ENCODE results near the gene ERC2.

Gene ERC2

GRCh38 chr3:55720614-55721013 lies 747.7 kb downstream of the ERC2 start:
- no peak for DNase-seq (ENCODE audit: extremely low read depth, low read depth)
- H3K4me3 ChIP-seq (replicated peaks; ENCODE audit: low read depth, low read length): no peak overlapping the region
- peak; percentile 27 for TF ChIP-seq CTCF (IDR thresholded peaks at IDR 0.05; ENCODE audit: low read depth, low read length, missing control alignments)

GRCh38 chr3:55719508-55719907 lies 748.8 kb downstream of the ERC2 start:
- DNase-seq (ENCODE audit: extremely low read depth, low read depth): no peak
- no peak for TF ChIP-seq CTCF (IDR thresholded peaks at IDR 0.05; ENCODE audit: low read depth, low read length, missing control alignments)
- no peak overlapping the region for H3K4me3 ChIP-seq (replicated peaks; ENCODE audit: low read depth, low read length)

- no peak for TF ChIP-seq CTCF (IDR thresholded peaks at IDR 0.05; ENCODE audit: low read depth, low read length, missing control alignments)
- DNase-seq (ENCODE audit: extremely low read depth, low read depth): no peak
- no peak overlapping the region for H3K4me3 ChIP-seq (replicated peaks; ENCODE audit: low read depth, low read length)
Measured at GRCh38 chr3:55719006-55719405, 749.3 kb downstream of the ERC2 start.

- TF ChIP-seq CTCF (IDR thresholded peaks at IDR 0.05; ENCODE audit: low read depth, low read length, missing control alignments): no peak
- no peak overlapping the region for H3K4me3 ChIP-seq (replicated peaks; ENCODE audit: low read depth, low read length)
- no peak for DNase-seq (ENCODE audit: extremely low read depth, low read depth)
Measured at GRCh38 chr3:55718521-55718921, 749.7 kb downstream of the ERC2 start.

GRCh38 chr3:55718074-55718473 lies 750.2 kb downstream of the ERC2 start:
- no peak for DNase-seq (ENCODE audit: extremely low read depth, low read depth)
- no peak for TF ChIP-seq CTCF (IDR thresholded peaks at IDR 0.05; ENCODE audit: low read depth, low read length, missing control alignments)
- H3K4me3 ChIP-seq (replicated peaks; ENCODE audit: low read depth, low read length): no peak overlapping the region

GRCh38 chr3:55717481-55717880 lies 750.8 kb downstream of the ERC2 start:
- no peak for DNase-seq (ENCODE audit: extremely low read depth, low read depth)
- H3K4me3 ChIP-seq (replicated peaks; ENCODE audit: low read depth, low read length): no peak overlapping the region
- TF ChIP-seq CTCF (IDR thresholded peaks at IDR 0.05; ENCODE audit: low read depth, low read length, missing control alignments): no peak

GRCh38 chr3:55716611-55717225 lies 751.5 kb downstream of the ERC2 start:
- H3K4me3 ChIP-seq (replicated peaks; ENCODE audit: low read depth, low read length): no peak overlapping the region
- no peak for TF ChIP-seq CTCF (IDR thresholded peaks at IDR 0.05; ENCODE audit: low read depth, low read length, missing control alignments)
- DNase-seq (ENCODE audit: extremely low read depth, low read depth): no peak
